Activated T-cell treated with anti-CD3 and anti-CD28 coated beads, Interleukin-2, amount 50 U/mL, for 24 hours (primary cell): ENCODE results near the gene C11orf68.
"Not testable (repeated sequence)": the region's sequence is repeated elsewhere in the genome, so short reads cannot be mapped to it uniquely, and the experiment has no call there.

Source experiments
- DNase-seq: peaks from one replicate; pipeline ENCODE4 v3.0.0-alpha.2; 2020
- H3K27ac Mint-ChIP-seq: 2 replicates; pipeline ENCODE4 v1.8.0; 2020; ENCODE audit warnings: mild to moderate bottlenecking, mixed read lengths
- H3K27me3 Mint-ChIP-seq: 2 replicates; pipeline ENCODE4 v1.8.0; 2020; ENCODE audit warnings: mixed read lengths
- H3K36me3 Mint-ChIP-seq: 2 replicates; pipeline ENCODE4 v1.8.0; 2020; ENCODE audit warnings: low read depth, mixed read lengths
- H3K4me1 Mint-ChIP-seq: 2 replicates; pipeline ENCODE4 v1.8.0; 2020; ENCODE audit warnings: low read depth, mixed read lengths
- H3K4me3 Mint-ChIP-seq: 2 replicates; pipeline ENCODE4 v1.8.0; 2020; ENCODE audit warnings: mild to moderate bottlenecking, moderate library complexity, mixed read lengths
- H3K9me3 Mint-ChIP-seq: 2 replicates; pipeline ENCODE4 v1.8.0; 2020; ENCODE audit warnings: mixed read lengths

C11orf68 gene

GRCh38 chr11:65894034-65894591, 24.7 kb downstream of the C11orf68 start:
- no peaks in the 10 kb centered on the region for H3K27me3 Mint-ChIP-seq
- peak overlapping the region; percentile 94 for H3K27ac Mint-ChIP-seq
- peaks cover 73% of the 10 kb centered on the region for H3K4me1 Mint-ChIP-seq
- H3K4me3 Mint-ChIP-seq, result peak overlapping the region; percentile 100
- peaks cover 71% of the 10 kb centered on the region for H3K36me3 Mint-ChIP-seq
- no peaks in the 10 kb centered on the region for H3K9me3 Mint-ChIP-seq
- peak; percentile 55 for DNase-seq

- Mint-ChIP-seq H3K4me3 (peak overlapping the region; percentile 100), H3K27ac (peak overlapping the region; percentile 94), H3K36me3 (peaks cover 66% of the 10 kb centered on the region), H3K4me1 (peaks cover 75% of the 10 kb centered on the region), H3K9me3 (no peaks in the 10 kb centered on the region), H3K27me3 (no peaks in the 10 kb centered on the region)
- no peak for DNase-seq
These were observed 26.1 kb downstream of the C11orf68 start for GRCh38 chr11:65892661-65893317.

GRCh38 chr11:65892137-65892540, 26.7 kb downstream of the C11orf68 start:
- H3K36me3 Mint-ChIP-seq, result peaks cover 66% of the 10 kb centered on the region
- DNase-seq, result peak; percentile 65
- H3K27me3 Mint-ChIP-seq, H3K9me3 Mint-ChIP-seq: not testable (repeated sequence)
- peak overlapping the region; percentile 94 for H3K27ac Mint-ChIP-seq
- H3K4me3 Mint-ChIP-seq, result peak overlapping the region; percentile 100
- peaks cover 75% of the 10 kb centered on the region for H3K4me1 Mint-ChIP-seq

GRCh38 chr11:65891219-65892136, 27.4 kb downstream of the C11orf68 start:
- peak overlapping the region; percentile 100 for H3K4me3 Mint-ChIP-seq
- H3K9me3 Mint-ChIP-seq, result no peaks in the 10 kb centered on the region
- H3K27ac Mint-ChIP-seq, result peak overlapping the region; percentile 94
- DNase-seq, result peak; percentile 72
- peaks cover 75% of the 10 kb centered on the region for H3K4me1 Mint-ChIP-seq
- peaks cover 66% of the 10 kb centered on the region for H3K36me3 Mint-ChIP-seq
- H3K27me3 Mint-ChIP-seq, result no peaks in the 10 kb centered on the region

GRCh38 chr11:65890324-65891218, 28.3 kb downstream of the C11orf68 start, which contains the start of gene CCDC85B:
CCDC85B (plus strand) TSS chr11:65890673; CDS start chr11:65890784, 111 bp downstream.
- DNase-seq, result peak; percentile 99
- Mint-ChIP-seq H3K27ac (peak within 1 kb of the TSS; percentile 97), H3K4me1 (peaks cover 70% of the 10 kb centered on the region), H3K4me3 (peak within 1 kb of the TSS; percentile 100), H3K9me3 (no peaks in the 10 kb centered on the region), H3K36me3 (peaks cover 66% of the 10 kb centered on the region), H3K27me3 (no peaks in the 10 kb centered on the region)

- no peaks in the 10 kb centered on the region for H3K9me3 Mint-ChIP-seq
- no peaks in the 10 kb centered on the region for H3K27me3 Mint-ChIP-seq
- peak; percentile 97 for DNase-seq
- H3K4me1 Mint-ChIP-seq, result peaks cover 68% of the 10 kb centered on the region
- H3K4me3 Mint-ChIP-seq, result peak within 1 kb of the TSS; percentile 100
- peaks cover 71% of the 10 kb centered on the region for H3K36me3 Mint-ChIP-seq
- H3K27ac Mint-ChIP-seq, result peak within 1 kb of the TSS; percentile 97
These were observed 30.6 kb downstream of the C11orf68 start, which contains the start of gene FIBP for GRCh38 chr11:65888163-65888814. FIBP (minus strand) TSS chr11:65888471; CDS start chr11:65888418, 53 bp downstream.

- no peaks in the 10 kb centered on the region for H3K27me3 Mint-ChIP-seq
These were observed 31.1 kb downstream of the C11orf68 start for GRCh38 chr11:65887723-65888162.

GRCh38 chr11:65886826-65887722, 31.8 kb downstream of the C11orf68 start:
- peak overlapping the region; percentile 97 for H3K27ac Mint-ChIP-seq
- peaks cover 57% of the 10 kb centered on the region for H3K4me1 Mint-ChIP-seq
- no peaks in the 10 kb centered on the region for H3K27me3 Mint-ChIP-seq
- no peak for DNase-seq
- no peaks in the 10 kb centered on the region for H3K9me3 Mint-ChIP-seq
- peak overlapping the region; percentile 100 for H3K4me3 Mint-ChIP-seq
- peaks cover 71% of the 10 kb centered on the region for H3K36me3 Mint-ChIP-seq

More at GRCh38 chr11:65887723-65888162, 31.1 kb downstream of the C11orf68 start:
- DNase-seq, result no peak
- Mint-ChIP-seq H3K4me1 (peaks cover 62% of the 10 kb centered on the region), H3K4me3 (peak overlapping the region; percentile 100), H3K36me3 (peaks cover 71% of the 10 kb centered on the region), H3K27ac (peak overlapping the region; percentile 97), H3K9me3 (no peaks in the 10 kb centered on the region)

- Mint-ChIP-seq H3K36me3 (peaks cover 69% of the 10 kb centered on the region), H3K9me3 (no peaks in the 10 kb centered on the region), H3K4me3 (peak overlapping the region; percentile 100), H3K4me1 (peaks cover 62% of the 10 kb centered on the region), H3K27me3 (no peaks in the 10 kb centered on the region), H3K27ac (peak overlapping the region; percentile 97)
- no peak for DNase-seq
These were observed 32.9 kb downstream of the C11orf68 start for GRCh38 chr11:65885808-65886536.

- peaks cover 72% of the 10 kb centered on the region for H3K36me3 Mint-ChIP-seq
- peaks cover 68% of the 10 kb centered on the region for H3K4me1 Mint-ChIP-seq
- peak overlapping the region; percentile 88 for H3K27ac Mint-ChIP-seq
- DNase-seq, result no peak
- H3K4me3 Mint-ChIP-seq, result no peak overlapping the region
- no peaks in the 10 kb centered on the region for H3K9me3 Mint-ChIP-seq
- no peaks in the 10 kb centered on the region for H3K27me3 Mint-ChIP-seq
These were observed 33.6 kb downstream of the C11orf68 start for GRCh38 chr11:65885231-65885630.

GRCh38 chr11:65884716-65885092, 34.2 kb downstream of the C11orf68 start:
- Mint-ChIP-seq H3K27me3 (no peaks in the 10 kb centered on the region), H3K36me3 (peaks cover 72% of the 10 kb centered on the region), H3K27ac (peak overlapping the region; percentile 88), H3K4me3 (peak overlapping the region; percentile 38), H3K4me1 (peaks cover 68% of the 10 kb centered on the region), H3K9me3 (no peaks in the 10 kb centered on the region)
- peak; percentile 88 for DNase-seq
